Tibial artery (tissue), 4 donors: ENCODE results near the gene PKD1L1.

Experiments
- DNase-seq, 2 donors: peaks; one replicate each; pipeline ENCODE4 v3.0.0-alpha.2; 2019
- H3K27ac ChIP-seq, 2 donors: fragments of 200-600 bp; sonication (generic) in 1 of 2; 1 replicate in 1 of 2; 2 replicates in 1 of 2; pipeline ENCODE4 v1.5.1; 2018 to 2019; ENCODE audit warnings: mild to moderate bottlenecking in 1 of 2
- H3K27me3 ChIP-seq, 2 donors: fragments of 200-600 bp; sonication (generic) in 1 of 2; one replicate each; pipeline versions ENCODE4 v1.5.1 to v1.6.0; 2016 to 2019
- H3K36me3 ChIP-seq, 3 donors: fragments of 200-600 bp; sonication (generic) in 2 of 3; one replicate each; pipeline ENCODE4 v1.5.1; 2016 to 2019; ENCODE audit warnings: mild to moderate bottlenecking in 2 of 3
- H3K4me1 ChIP-seq, 4 donors: fragments of 200-600 bp; sonication (generic) in 2 of 4; 1 replicate in 3 of 4; 2 replicates in 1 of 4; pipeline ENCODE4 v1.5.1; 2016 to 2019
- H3K4me3 ChIP-seq, 2 donors: fragments of 200-600 bp; sonication (generic) in 1 of 2; 1 replicate in 1 of 2; 2 replicates in 1 of 2; pipeline ENCODE4 v1.5.1; 2018 to 2019; ENCODE audit warnings: mild to moderate bottlenecking in 2 of 2
- H3K9me3 ChIP-seq, 3 donors: fragments of 200-600 bp; sonication (generic) in 1 of 3; one replicate each; pipeline ENCODE4 v1.5.1; 2016 to 2019
- intact Hi-C: fragments of 100-400 bp; cut with DNase I; formaldehyde crosslinking; loops from one replicate; pipeline ENCODE4 v1.15.0; 2023; ENCODE audit warnings: low total_unique reads
- TF ChIP-seq, protein P1 (sequence below), 2 experiments: fragments of 200-600 bp in 1 of 2; fragments of 450-650 bp in 1 of 2; IDR thresholded peaks; one replicate each; pipeline ENCODE4 v1.5.1; 2017 to 2019; ENCODE audit warnings: antibody characterized with exemption in 2 of 2, mild to moderate bottlenecking in 1 of 2, moderate library complexity in 1 of 2

The PKD1L1 gene

GRCh38 chr7:47818796-47819606 is 129.3 kb downstream of the PKD1L1 start:
- Histone ChIP-seq H3K9me3 (no peaks in the 10 kb centered on the region), H3K27ac (peak overlapping the region; percentile 33 to 34), H3K4me1 (peaks cover 0 to 32% (median 6%) of the 10 kb centered on the region in 4 donors), H3K36me3 (no peaks in the 10 kb centered on the region), H3K27me3 (no peaks in the 10 kb centered on the region), H3K4me3 (no peak overlapping the region)
- intact Hi-C loops = loop anchor here (5.0 to 10.0 kb wide), 2 partner anchors 382 to 984 kb away; no protein-coding TSS in a partner anchor
- DNase-seq = peak; percentile 79 to 82
- TF ChIP-seq, protein P1, sequence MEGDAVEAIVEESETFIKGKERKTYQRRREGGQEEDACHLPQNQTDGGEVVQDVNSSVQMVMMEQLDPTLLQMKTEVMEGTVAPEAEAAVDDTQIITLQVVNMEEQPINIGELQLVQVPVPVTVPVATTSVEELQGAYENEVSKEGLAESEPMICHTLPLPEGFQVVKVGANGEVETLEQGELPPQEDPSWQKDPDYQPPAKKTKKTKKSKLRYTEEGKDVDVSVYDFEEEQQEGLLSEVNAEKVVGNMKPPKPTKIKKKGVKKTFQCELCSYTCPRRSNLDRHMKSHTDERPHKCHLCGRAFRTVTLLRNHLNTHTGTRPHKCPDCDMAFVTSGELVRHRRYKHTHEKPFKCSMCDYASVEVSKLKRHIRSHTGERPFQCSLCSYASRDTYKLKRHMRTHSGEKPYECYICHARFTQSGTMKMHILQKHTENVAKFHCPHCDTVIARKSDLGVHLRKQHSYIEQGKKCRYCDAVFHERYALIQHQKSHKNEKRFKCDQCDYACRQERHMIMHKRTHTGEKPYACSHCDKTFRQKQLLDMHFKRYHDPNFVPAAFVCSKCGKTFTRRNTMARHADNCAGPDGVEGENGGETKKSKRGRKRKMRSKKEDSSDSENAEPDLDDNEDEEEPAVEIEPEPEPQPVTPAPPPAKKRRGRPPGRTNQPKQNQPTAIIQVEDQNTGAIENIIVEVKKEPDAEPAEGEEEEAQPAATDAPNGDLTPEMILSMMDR (IDR thresholded peaks at IDR 0.05) = peak; percentile 91 to 96

DNA sequence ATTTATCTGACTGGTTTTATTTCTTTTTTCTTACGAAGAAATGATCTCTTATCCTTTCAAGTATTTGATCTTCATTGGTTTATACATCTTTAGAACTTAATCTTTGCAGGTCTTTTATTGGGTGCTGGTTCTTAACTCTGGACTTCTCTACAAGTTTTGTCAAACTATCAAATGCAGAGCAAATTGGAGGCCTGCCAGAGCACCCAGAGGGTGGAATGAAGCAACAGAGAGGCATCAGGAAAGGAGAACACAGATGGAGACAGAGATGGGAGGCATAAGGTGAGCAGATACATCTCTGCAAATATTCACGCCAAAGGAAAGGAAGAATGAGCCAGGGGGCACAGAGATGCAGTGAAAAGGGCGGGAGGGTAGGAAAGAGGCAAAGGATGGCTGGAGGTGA is 130.3 kb downstream of the PKD1L1 start:
- no peaks in the 10 kb centered on the region for H3K9me3 ChIP-seq
- H3K27me3 ChIP-seq = no peaks in the 10 kb centered on the region
- DNase-seq = peak in 1 of 2 donors; percentile 58
- TF ChIP-seq, protein P1 (IDR thresholded peaks at IDR 0.05) = no peak
- H3K4me1 ChIP-seq = peaks cover 0 to 32% (median 6%) of the 10 kb centered on the region in 4 donors
- no peak overlapping the region for H3K4me3 ChIP-seq
- no peaks in the 10 kb centered on the region for H3K36me3 ChIP-seq
- intact Hi-C loops = loop anchor here (5.0 to 10.0 kb wide), 2 partner anchors 381 to 983 kb away; no protein-coding TSS in a partner anchor
- no peak overlapping the region for H3K27ac ChIP-seq

GRCh38 chr7:47816647-47817046 is 131.6 kb downstream of the PKD1L1 start:
- H3K27me3 ChIP-seq = no peaks in the 10 kb centered on the region
- intact Hi-C loops = loop anchor here (5.0 to 10.0 kb wide), 2 partner anchors 379 to 982 kb away; no protein-coding TSS in a partner anchor
- H3K4me3 ChIP-seq = no peak overlapping the region
- H3K9me3 ChIP-seq = no peaks in the 10 kb centered on the region
- peak overlapping the region in 1 of 2 donors; percentile 4 for H3K27ac ChIP-seq
- peaks cover 0 to 32% (median 6%) of the 10 kb centered on the region in 4 donors for H3K4me1 ChIP-seq
- H3K36me3 ChIP-seq = no peaks in the 10 kb centered on the region
- TF ChIP-seq, protein P1 (IDR thresholded peaks at IDR 0.05) = no peak
- DNase-seq = peak in 1 of 2 donors; percentile 48

- TF ChIP-seq, protein P1 (IDR thresholded peaks at IDR 0.05) = no peak
- H3K4me3 ChIP-seq = no peak overlapping the region
- H3K36me3 ChIP-seq = no peaks in the 10 kb centered on the region
- intact Hi-C loops = loop anchor here (5.0 to 10.0 kb wide), 2 partner anchors 379 to 981 kb away; no protein-coding TSS in a partner anchor
- no peaks in the 10 kb centered on the region for H3K27me3 ChIP-seq
- peak overlapping the region in 1 of 2 donors; percentile 4 for H3K27ac ChIP-seq
- DNase-seq = no peak
- H3K9me3 ChIP-seq = no peaks in the 10 kb centered on the region
- peaks cover 0 to 32% (median 6%) of the 10 kb centered on the region in 4 donors for H3K4me1 ChIP-seq
These were observed 132.4 kb downstream of the PKD1L1 start for GRCh38 chr7:47815867-47816266.

- intact Hi-C loops = loop anchor here (5.0 to 10.0 kb wide), 2 partner anchors 378 to 980 kb away; no protein-coding TSS in a partner anchor
- DNase-seq = no peak
- no peak overlapping the region for H3K27ac ChIP-seq
These were observed 133.2 kb downstream of the PKD1L1 start for GRCh38 chr7:47814905-47815613.

More at GRCh38 chr7:47814905-47815613, 133.2 kb downstream of the PKD1L1 start:
- Histone ChIP-seq H3K36me3 (no peaks in the 10 kb centered on the region), H3K9me3 (no peaks in the 10 kb centered on the region), H3K4me3 (no peak overlapping the region), H3K4me1 (peaks cover 0 to 32% (median 6%) of the 10 kb centered on the region in 4 donors), H3K27me3 (no peaks in the 10 kb centered on the region)
- TF ChIP-seq, protein P1 (IDR thresholded peaks at IDR 0.05) = no peak
